H1 (cell line): ENCODE measurements around the gene FOXO1. TPM values are rescaled to one million over a fixed set of nuclear protein-coding genes. Genes with fewer than 3 reads are reported as not detected.

ENCODE experiments used
- CREB1 ChIP-seq: IDR thresholded peaks from 2 replicates; pipeline ENCODE4 v1.6.1; 2012; ENCODE audit warnings: inconsistent platforms
- GTF2F1 ChIP-seq: IDR thresholded peaks from 2 replicates; pipeline ENCODE4 v1.6.1; 2012; ENCODE audit warnings: low read depth, low read length, improper control_type of control experiment, borderline replicate concordance
- HDAC6 ChIP-seq: IDR thresholded peaks from one replicate; pipeline ENCODE4 v1.7.1; 2012; ENCODE audit warnings: low read depth, mild to moderate bottlenecking, inconsistent platforms, low read length, moderate library complexity
- JUND ChIP-seq: IDR thresholded peaks from 2 replicates; pipeline ENCODE4 v1.6.1; 2011; ENCODE audit warnings: mild to moderate bottlenecking, improper control_type of control experiment, low read length
- RNF2 ChIP-seq: fragments of 200-900, 300-1000 bp; sonication (generic); IDR thresholded peaks from 2 replicates; pipeline ENCODE4 v1.7.1; 2016; ENCODE audit warnings: borderline replicate concordance, low read depth, mild to moderate bottlenecking, antibody characterized with exemption, low read length; ENCODE audit not compliant: poor library complexity, severe bottlenecking; ENCODE audit errors: missing control alignments
- SUZ12 ChIP-seq: fragments of 200-600 bp; sonication (generic); IDR thresholded peaks from 2 replicates; pipeline ENCODE4 v1.6.1; 2012; ENCODE audit warnings: mild to moderate bottlenecking, inconsistent platforms, low read length, moderate library complexity, mixed read lengths
- polyA plus RNA-seq, 7 experiments: library from polyadenylated mRNA; depleted of rRNA in 3 of 7; stranded (reverse) in 5 of 7; unstranded in 2 of 7; fragments of >200 nt in 5 of 7; fragments of 200-250 nt in 2 of 7; gene quantifications; 1 replicate in 5 of 7; 2 replicates in 1 of 7; 4 replicates in 1 of 7; pipeline versions ENCODE4 v1.2.1 to v1.2.3, GENCODE V29; 2011 to 2013; ENCODE audit warnings: missing spikeins in 2 of 7, mixed read lengths in 2 of 7
- total RNA-seq: library from RNA; stranded (reverse); fragmentation: NEBNext Ultra II Directional; extraction: Animal tissue kit (Norgen Biotek cat#: 25700); gene quantifications from 2 replicates; pipeline ENCODE4 v1.2.1, GENCODE V29; 2021

Gene FOXO1
- total and polyA plus RNA-seq, 2 of the 8 experiments (the other 6 are each of a cell fraction or from before 2014, with no cell fraction given) = 35.3 to 56.9 TPM

- TF ChIP-seq GTF2F1 = no peak
- TF ChIP-seq RNF2 = no peak
- TF ChIP-seq SUZ12 = no peak
- no peak for TF ChIP-seq CREB1
- TF ChIP-seq JUND = no peak
- TF ChIP-seq HDAC6 = no peak
Observed at GRCh38 chr13:40536443-40537113, 129.9 kb downstream of the FOXO1 start (continued).
